Measurements from ENCODE around the gene SHANK3.
"Not testable (repeated sequence)": the region's sequence is repeated elsewhere in the genome, so short reads cannot be mapped to it uniquely, and the experiment has no call there.

Gene SHANK3

GRCh38 chr22:50654664-50655063 lies 18.0 kb upstream of the SHANK3 start:
- not testable (repeated sequence) for DNase-seq

- no peak for DNase-seq
These were observed 16.2 kb upstream of the SHANK3 start for GRCh38 chr22:50656122-50657070.

GRCh38 chr22:50657925-50658324 lies 14.7 kb upstream of the SHANK3 start:
- DNase-seq: no peak

- DNase-seq: not testable (repeated sequence)
These were observed 12.9 kb upstream of the SHANK3 start for GRCh38 chr22:50659711-50660110.

GRCh38 chr22:50660306-50660705 lies 12.3 kb upstream of the SHANK3 start:
- DNase-seq: no peak

GRCh38 chr22:50665212-50665611 lies 7.4 kb upstream of the SHANK3 start:
- no peak for DNase-seq

GRCh38 chr22:50665738-50666137 lies 6.9 kb upstream of the SHANK3 start:
- DNase-seq: no peak

- no peak for DNase-seq
These were observed 2.1 kb upstream of the SHANK3 start for GRCh38 chr22:50670513-50670912.

- DNase-seq: no peak
These were observed 1.6 kb upstream of the SHANK3 start for GRCh38 chr22:50670914-50671538.

GRCh38 chr22:50671641-50672040 lies 982 bp upstream of the SHANK3 start:
- no peak for DNase-seq

GRCh38 chr22:50672041-50672440 lies 582 bp upstream of the SHANK3 start:
- no peak for DNase-seq

GRCh38 chr22:50673231-50674129 lies 857 bp downstream of the SHANK3 start:
- DNase-seq: no peak

GRCh38 chr22:50674130-50674500 lies 1.5 kb downstream of the SHANK3 start:
- DNase-seq: no peak

GRCh38 chr22:50674606-50675552 lies 2.3 kb downstream of the SHANK3 start:
- DNase-seq: no peak

GRCh38 chr22:50675553-50676179 lies 3.0 kb downstream of the SHANK3 start:
- no peak for DNase-seq

- DNase-seq: no peak
These were observed 3.6 kb downstream of the SHANK3 start for GRCh38 chr22:50676180-50676636.

GRCh38 chr22:50676661-50677492 lies 4.3 kb downstream of the SHANK3 start:
- no peak for DNase-seq

GRCh38 chr22:50677493-50678217 lies 5.0 kb downstream of the SHANK3 start:
- no peak for DNase-seq

- DNase-seq: no peak
These were observed 5.6 kb downstream of the SHANK3 start for GRCh38 chr22:50678218-50678650.

Measured in NCI-H1417 treated with DMSO at 0.1 percent for 48 hours (cell line).